Lower leg skin (tissue), 3 donors: ENCODE results near the gene NELFCD.

Experiments used
- CTCF ChIP-seq, 3 donors: fragments of 450-650 bp; IDR thresholded peaks; one replicate each; pipeline ENCODE4 v1.5.1; 2016; ENCODE audit warnings: antibody characterized with exemption in 3 of 3, mild to moderate bottlenecking in 3 of 3, moderate library complexity in 2 of 3
- POLR2A ChIP-seq, 2 donors: fragments of 450-650 bp; IDR thresholded peaks; one replicate each; pipeline ENCODE4 v1.6.1; 2016 to 2017; ENCODE audit warnings: antibody characterized with exemption in 2 of 2, mild to moderate bottlenecking in 1 of 2, moderate library complexity in 1 of 2

GRCh38 chr20:58932170-58932569, 48.9 kb upstream of the NELFCD start:
- TF ChIP-seq POLR2A (IDR thresholded peaks at IDR 0.05) (no peak), CTCF (IDR thresholded peaks at IDR 0.05) (no peak)
